Progenitor cell of endocrine pancreas (in vitro differentiated cells): ENCODE measurements around the gene USP32. TPM values are rescaled to one million over a fixed set of nuclear protein-coding genes. Genes with fewer than 3 reads are reported as not detected.

Experiments
- DNase-seq: peaks from one replicate; pipeline ENCODE4 v3.0.0; 2021; ENCODE audit warnings: low spot score; ENCODE audit not compliant: unreplicated experiment
- H3K27ac Mint-ChIP-seq: 2 replicates; pipeline ENCODE4 v1.8.0; 2021; ENCODE audit warnings: mild to moderate bottlenecking, moderate library complexity, mixed read lengths
- H3K27me3 Mint-ChIP-seq: 2 replicates; pipeline ENCODE4 v1.8.0; 2021; ENCODE audit warnings: mixed read lengths
- H3K36me3 Mint-ChIP-seq: 2 replicates; pipeline ENCODE4 v1.8.0; 2022; ENCODE audit warnings: mixed read lengths; ENCODE audit not compliant: insufficient read depth
- H3K4me1 Mint-ChIP-seq: 2 replicates; pipeline ENCODE4 v1.8.0; 2021; ENCODE audit warnings: low read depth, mixed read lengths
- H3K4me3 Mint-ChIP-seq: 2 replicates; pipeline ENCODE4 v1.8.0; 2021; ENCODE audit warnings: low read depth, mild to moderate bottlenecking, moderate library complexity, mixed read lengths
- H3K9me3 Mint-ChIP-seq: 2 replicates; pipeline ENCODE4 v1.8.0; 2021; ENCODE audit warnings: low read depth, mixed read lengths
- total RNA-seq: library from RNA; stranded (reverse); gene quantifications from 2 replicates; pipeline ENCODE4 v1.2.1, GENCODE V29; 2021
- TF ChIP-seq, protein P1 (sequence below): fragments of 200-600 bp; sonication (generic); IDR thresholded peaks from one replicate; pipeline ENCODE4 v1.5.0; 2021; ENCODE audit warnings: antibody characterized with exemption, mild to moderate bottlenecking; ENCODE audit not compliant: unreplicated experiment

The USP32 gene
- total RNA-seq, 1 donor from 2014 or later: 42.7 TPM

GRCh38 chr17:60326702-60327101 lies 65.2 kb downstream of the USP32 start:
- Mint-ChIP-seq H3K4me3 (no peak overlapping the region), H3K27me3 (no peaks in the 10 kb centered on the region), H3K36me3 (no peaks in the 10 kb centered on the region), H3K27ac (no peak overlapping the region), H3K4me1 (peaks cover 5% of the 10 kb centered on the region), H3K9me3 (no peaks in the 10 kb centered on the region)
- no peak for DNase-seq
- TF ChIP-seq, protein P1, sequence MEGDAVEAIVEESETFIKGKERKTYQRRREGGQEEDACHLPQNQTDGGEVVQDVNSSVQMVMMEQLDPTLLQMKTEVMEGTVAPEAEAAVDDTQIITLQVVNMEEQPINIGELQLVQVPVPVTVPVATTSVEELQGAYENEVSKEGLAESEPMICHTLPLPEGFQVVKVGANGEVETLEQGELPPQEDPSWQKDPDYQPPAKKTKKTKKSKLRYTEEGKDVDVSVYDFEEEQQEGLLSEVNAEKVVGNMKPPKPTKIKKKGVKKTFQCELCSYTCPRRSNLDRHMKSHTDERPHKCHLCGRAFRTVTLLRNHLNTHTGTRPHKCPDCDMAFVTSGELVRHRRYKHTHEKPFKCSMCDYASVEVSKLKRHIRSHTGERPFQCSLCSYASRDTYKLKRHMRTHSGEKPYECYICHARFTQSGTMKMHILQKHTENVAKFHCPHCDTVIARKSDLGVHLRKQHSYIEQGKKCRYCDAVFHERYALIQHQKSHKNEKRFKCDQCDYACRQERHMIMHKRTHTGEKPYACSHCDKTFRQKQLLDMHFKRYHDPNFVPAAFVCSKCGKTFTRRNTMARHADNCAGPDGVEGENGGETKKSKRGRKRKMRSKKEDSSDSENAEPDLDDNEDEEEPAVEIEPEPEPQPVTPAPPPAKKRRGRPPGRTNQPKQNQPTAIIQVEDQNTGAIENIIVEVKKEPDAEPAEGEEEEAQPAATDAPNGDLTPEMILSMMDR: no peak

DNA sequence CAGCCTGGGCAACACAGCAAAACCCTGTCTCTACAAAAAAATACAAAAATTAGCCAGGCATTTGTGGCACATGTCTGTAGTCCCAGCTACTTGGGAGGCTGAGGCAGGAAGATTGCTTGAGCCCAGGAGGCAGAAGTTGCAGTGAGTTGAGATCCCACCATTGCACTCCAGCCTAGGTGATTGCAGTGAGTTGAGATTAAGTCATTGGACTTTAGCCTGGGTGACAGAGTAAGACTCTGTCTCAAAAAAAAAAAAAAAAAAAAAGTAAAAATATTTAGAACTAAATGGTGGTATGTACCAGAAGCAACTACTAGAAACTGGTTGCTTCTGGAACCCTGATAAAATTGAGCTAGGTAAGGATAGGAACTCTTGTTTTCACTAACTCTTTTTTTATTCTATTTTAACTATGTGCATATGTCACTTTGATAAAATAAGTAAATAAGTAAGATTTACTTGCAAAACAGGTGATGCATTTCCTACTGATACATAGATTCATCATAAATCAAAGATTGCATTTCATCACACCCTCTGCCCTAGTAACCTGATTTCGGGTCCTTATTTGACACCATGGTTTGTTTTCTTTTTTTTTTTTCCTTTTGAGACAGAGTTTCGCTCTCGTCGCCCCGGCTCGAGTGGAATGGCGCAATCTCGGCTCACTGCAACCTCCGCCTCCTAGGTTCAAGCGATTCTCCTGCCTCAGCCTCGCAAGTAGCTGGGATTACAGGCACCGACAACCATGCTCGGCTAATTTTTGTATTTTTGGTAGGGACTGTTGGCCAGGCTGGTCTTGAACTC lies 66.0 kb downstream of the USP32 start:
- Mint-ChIP-seq H3K27ac (no peak overlapping the region), H3K36me3 (no peaks in the 10 kb centered on the region)
- TF ChIP-seq, protein P1: no peak

DNA sequence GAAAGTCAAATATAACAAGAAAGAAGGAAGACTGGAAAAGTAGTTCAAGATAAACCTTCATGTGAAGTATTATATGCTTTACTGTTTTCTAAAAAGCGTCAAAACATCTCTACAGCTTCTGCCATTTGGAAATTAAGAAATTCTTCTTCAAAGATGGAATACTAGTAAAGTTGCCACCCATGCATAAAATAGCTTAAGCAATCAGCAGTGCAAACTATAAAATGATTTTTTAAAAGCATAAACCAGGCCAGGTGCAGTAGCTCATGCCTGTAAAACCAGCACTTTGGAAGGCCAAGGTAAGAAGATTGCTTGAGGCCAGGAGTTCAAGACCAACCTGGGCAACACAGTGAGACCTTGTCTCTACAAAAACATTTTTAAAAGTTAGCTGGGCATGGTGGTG lies 68.2 kb downstream of the USP32 start:
- Mint-ChIP-seq H3K36me3 (no peaks in the 10 kb centered on the region), H3K27me3 (no peaks in the 10 kb centered on the region), H3K27ac (no peak overlapping the region)

More for the DNA sequence above, 66.0 kb downstream of the USP32 start:
- no peak for DNase-seq
- no peaks in the 10 kb centered on the region for H3K9me3 Mint-ChIP-seq
- H3K27me3 Mint-ChIP-seq: no peaks in the 10 kb centered on the region
- no peak overlapping the region for H3K4me3 Mint-ChIP-seq
- peaks cover 11% of the 10 kb centered on the region for H3K4me1 Mint-ChIP-seq

GRCh38 chr17:60322056-60322387 lies 69.9 kb downstream of the USP32 start:
- TF ChIP-seq, protein P1: no peak
- H3K9me3 Mint-ChIP-seq: no peaks in the 10 kb centered on the region
- no peaks in the 10 kb centered on the region for H3K36me3 Mint-ChIP-seq
- H3K4me1 Mint-ChIP-seq: peaks cover 12% of the 10 kb centered on the region
- no peak for DNase-seq
- no peak overlapping the region for H3K4me3 Mint-ChIP-seq
- H3K27ac Mint-ChIP-seq: no peak overlapping the region
- no peaks in the 10 kb centered on the region for H3K27me3 Mint-ChIP-seq

More for the DNA sequence above, 68.2 kb downstream of the USP32 start:
- no peak for DNase-seq
- H3K4me3 Mint-ChIP-seq: no peak overlapping the region
- TF ChIP-seq, protein P1: no peak
- H3K9me3 Mint-ChIP-seq: no peaks in the 10 kb centered on the region
- peaks cover 13% of the 10 kb centered on the region for H3K4me1 Mint-ChIP-seq

GRCh38 chr17:60321336-60322055 lies 70.4 kb downstream of the USP32 start:
- Mint-ChIP-seq H3K36me3 (no peaks in the 10 kb centered on the region), H3K27ac (peak overlapping the region; percentile 74), H3K9me3 (no peaks in the 10 kb centered on the region), H3K4me1 (peaks cover 11% of the 10 kb centered on the region), H3K4me3 (peak overlapping the region; percentile 27), H3K27me3 (no peaks in the 10 kb centered on the region)
- TF ChIP-seq, protein P1: no peak
- no peak for DNase-seq
